GM20000 (cell line): ENCODE data around the gene ROBO2.

Experiments
- DNase-seq: peaks from one replicate; pipeline ENCODE4 v3.0.0; 2012; ENCODE audit warnings: low spot score
- TF ChIP-seq, protein P1 (sequence below): IDR thresholded peaks from 2 replicates; pipeline ENCODE4 v1.5.1; 2012; ENCODE audit warnings: mild to moderate bottlenecking, control low read depth; ENCODE audit errors: extremely low read depth, missing control alignments

Gene ROBO2

DNA sequence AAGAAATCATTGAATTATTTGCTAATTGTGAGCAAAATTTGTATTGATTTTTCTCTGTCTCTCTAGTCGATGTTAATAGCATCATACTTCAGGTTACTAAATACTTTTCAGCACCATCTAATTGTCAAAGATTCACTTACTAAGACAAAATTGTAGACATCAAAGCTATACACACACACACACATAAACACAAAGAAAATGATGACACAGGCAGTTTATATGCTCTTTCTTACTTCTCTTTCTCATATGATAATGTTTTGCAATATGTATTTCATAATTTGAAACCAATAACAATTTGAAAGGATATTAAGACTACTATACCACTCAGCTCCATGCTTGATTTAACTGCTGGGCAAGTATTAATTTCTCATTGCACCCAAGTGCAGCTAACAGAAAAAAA, 406.2 kb downstream of the ROBO2 start:
- DNase-seq: no peak
- TF ChIP-seq, protein P1, sequence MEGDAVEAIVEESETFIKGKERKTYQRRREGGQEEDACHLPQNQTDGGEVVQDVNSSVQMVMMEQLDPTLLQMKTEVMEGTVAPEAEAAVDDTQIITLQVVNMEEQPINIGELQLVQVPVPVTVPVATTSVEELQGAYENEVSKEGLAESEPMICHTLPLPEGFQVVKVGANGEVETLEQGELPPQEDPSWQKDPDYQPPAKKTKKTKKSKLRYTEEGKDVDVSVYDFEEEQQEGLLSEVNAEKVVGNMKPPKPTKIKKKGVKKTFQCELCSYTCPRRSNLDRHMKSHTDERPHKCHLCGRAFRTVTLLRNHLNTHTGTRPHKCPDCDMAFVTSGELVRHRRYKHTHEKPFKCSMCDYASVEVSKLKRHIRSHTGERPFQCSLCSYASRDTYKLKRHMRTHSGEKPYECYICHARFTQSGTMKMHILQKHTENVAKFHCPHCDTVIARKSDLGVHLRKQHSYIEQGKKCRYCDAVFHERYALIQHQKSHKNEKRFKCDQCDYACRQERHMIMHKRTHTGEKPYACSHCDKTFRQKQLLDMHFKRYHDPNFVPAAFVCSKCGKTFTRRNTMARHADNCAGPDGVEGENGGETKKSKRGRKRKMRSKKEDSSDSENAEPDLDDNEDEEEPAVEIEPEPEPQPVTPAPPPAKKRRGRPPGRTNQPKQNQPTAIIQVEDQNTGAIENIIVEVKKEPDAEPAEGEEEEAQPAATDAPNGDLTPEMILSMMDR: no peak

DNA sequence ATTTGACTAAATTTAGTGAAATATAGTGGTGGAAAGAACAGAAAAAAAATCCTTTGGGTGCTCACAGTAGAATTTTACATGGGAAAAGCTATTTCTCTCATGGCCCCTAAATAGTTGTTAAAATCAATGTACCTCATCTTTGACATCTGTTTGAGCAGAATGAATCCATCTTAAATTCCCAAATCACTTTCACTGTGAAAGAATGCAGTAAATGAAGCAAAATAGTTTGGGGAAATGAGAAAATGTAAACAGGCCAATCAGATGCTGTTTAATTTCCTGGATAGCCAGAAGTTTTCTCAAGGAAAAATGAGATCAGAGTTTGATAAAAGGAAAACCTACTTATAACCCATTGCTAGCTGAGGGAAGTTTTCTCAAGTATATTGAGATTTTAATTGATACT, 406.9 kb downstream of the ROBO2 start:
- DNase-seq: no peak
- TF ChIP-seq, protein P1: no peak

DNA sequence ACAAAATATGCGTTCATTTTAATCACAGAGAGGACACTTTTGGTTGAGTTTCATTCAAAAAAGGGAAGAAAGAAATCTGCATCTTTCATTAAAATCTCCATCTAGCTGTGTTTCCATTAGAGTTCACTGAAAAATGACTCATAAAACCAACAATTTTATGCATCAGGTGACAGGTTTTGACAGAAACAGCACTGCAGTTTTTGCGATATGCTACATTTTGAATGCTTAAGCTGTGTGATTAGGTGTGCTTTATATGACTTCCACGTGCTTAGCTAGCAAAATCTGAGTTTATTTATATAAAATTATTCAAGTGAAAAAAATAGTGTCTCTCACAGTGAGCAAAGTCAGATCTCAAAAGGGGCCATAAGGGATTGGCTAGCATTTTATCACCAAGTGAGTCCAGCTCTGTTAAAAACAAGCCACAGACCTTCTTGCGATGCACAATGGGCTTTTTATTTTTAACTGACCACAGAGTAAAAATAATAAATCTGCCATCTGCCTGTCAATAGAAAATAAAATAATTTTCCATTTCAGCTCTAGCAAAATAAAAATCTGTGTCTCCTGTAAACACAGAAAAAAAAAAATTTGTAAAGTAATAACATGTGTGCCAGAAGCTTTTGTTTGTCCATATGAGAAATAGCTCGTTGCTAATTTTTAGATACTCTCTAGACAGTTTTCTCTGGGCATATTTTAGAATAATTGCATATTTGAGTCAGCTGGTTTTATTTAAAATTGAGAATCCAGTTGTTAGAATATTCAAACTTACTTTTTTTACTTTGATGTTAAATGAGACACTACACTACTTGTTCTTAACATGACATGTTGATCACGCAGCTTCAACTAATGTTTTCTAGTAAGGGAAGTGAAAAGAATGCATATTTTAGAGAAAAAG, 409.8 kb downstream of the ROBO2 start:
- TF ChIP-seq, protein P1: no peak
- no peak for DNase-seq

DNA sequence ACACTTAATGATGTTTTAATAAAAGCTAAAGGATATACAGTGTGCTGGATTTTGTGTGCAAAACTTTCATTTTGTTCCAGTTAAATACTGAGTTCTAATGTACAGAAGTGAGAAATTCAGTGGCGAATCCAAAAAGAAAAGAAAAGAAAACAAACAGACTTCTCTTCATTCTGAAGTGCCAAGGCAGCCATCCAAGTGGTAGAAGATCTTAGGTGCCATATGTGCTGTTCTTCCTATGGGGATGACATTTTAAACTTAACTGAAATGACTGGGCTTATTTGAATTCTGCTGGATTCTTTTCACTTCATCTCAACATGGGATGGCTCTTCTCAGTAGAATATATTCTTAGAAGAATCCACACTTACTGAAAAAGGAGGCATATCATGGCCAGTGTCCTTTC, 416.5 kb downstream of the ROBO2 start:
- DNase-seq: no peak
- TF ChIP-seq, protein P1: no peak

DNA sequence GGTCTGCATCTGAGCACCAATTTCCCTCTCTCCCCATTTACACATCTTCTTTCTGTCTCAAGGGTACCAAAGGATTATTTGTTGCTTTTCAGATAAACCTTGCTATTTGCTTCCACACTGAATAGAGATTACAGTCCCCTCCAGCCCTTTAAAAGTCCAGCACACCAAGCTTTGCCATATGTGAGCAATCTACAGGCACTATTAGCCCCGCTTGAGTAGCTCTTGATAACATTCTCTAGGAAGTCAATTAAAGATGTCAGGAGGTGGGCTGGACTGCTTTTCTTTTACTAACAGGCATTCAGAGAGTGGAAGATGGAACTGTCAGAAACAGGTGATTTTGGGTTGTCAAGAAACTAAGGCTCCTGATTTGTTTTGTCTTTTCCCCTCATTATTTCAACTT, 417.0 kb downstream of the ROBO2 start:
- DNase-seq: no peak
- TF ChIP-seq, protein P1: no peak

DNA sequence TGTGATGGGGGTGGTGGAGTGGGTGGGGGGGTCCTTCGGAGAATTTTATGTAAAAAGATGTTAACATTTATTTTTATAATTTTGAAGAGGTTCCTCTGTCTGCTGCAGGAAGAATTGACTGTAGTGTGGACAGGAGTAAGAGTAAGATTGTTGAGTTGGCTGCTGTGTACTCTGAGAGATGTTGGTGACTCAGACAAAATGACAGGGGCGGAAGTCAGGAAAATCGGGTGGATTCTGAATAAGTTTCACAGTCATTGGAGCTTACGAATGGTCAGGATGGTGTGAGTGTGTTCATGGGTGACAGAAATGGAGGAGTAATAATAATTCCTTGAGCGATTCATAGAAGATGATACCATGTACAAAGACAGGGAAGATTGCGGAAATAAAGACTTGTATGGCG, 420.0 kb downstream of the ROBO2 start:
- TF ChIP-seq, protein P1: no peak
- no peak for DNase-seq

DNA sequence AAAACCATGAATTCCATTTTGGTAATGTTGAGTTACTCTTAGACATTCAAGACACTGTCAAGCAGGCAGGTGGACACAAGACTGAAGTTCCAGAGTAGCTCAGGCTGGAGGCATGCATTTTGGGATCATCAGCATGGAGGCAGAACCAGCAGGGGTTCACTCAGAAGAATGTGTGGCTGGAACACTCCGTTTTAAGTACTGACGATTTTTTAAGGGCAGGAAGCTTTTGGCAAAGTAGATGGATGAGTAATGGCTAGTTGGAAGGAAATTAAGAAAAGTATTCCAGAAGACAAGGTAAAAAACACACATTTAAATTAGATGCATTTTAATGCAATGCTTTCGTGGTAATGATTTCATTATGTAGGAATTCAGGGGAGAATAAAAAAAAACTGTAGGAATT, 420.4 kb downstream of the ROBO2 start:
- no peak for DNase-seq
- TF ChIP-seq, protein P1: no peak
